Fibroblast of skin of back (primary cell): Measurements from ENCODE around the gene NSMCE4A.
A peak's percentile ranks its signal among the peaks of the same experiment; 100 is the strongest.
"Not testable (repeated sequence)": the region's sequence is repeated elsewhere in the genome, so short reads cannot be mapped to it uniquely, and the experiment has no call there.

Experiments
- DNase-seq: peaks from one replicate; pipeline ENCODE4 v3.0.0-alpha.2; 2013

NSMCE4A gene

DNA sequence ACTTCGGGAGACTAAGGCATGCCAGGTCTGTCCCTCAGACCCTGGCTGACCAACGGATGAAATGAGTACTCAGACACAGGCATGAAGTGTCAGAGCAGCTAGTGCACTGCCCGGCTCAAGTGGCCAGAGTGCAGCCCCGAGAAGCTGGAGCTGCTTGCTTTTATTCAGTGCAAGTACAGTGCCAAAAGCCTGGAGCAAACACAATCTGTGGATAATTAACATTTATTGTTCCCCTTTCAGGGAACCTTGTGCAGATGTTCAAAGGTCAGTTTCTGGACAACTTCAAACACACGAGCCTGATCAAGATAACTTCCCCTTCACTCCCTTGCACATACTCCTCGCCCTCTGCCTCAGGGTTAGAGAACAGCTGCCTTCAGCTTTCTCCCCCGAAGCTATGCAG lies 39.3 kb downstream of the NSMCE4A start:
- no peak for DNase-seq

DNA sequence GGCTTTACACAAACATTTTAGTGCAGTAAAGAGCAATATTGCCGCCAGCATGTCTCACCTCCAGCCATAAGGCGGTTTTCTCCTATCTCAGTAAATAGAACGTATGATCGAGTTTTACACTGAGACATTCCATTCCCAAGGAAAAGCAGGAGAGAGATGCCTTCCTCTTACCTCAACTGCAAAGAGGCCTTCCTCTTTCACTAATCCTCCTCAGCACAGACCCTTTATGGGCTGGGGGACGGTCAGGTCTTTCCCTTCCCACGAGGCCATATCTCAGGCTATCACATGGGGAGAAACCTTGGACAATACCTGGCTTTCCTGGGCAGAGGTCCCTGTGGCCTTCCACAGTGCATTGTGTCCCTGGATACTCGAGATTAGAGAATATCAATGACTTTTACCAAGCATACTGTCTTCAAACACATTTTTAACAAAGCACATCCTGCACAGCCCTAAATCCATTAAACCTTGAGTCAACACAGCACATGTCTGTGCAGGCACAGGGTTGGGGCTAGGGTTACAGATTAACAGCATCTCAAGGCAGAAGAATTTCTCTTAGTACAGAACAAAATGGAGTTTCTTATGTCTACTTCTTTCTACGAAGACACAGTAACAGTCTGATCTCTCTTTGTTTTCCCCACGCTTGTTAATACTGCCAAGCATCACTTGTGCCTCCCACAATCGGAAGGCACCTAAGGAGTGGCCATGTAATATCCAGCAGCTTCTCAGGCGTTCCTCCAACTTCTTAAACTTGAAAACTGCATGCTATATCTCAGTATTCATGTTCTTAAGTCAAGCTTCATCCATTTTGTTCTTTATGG lies 44.5 kb downstream of the NSMCE4A start:
- DNase-seq: not testable (repeated sequence)

DNA sequence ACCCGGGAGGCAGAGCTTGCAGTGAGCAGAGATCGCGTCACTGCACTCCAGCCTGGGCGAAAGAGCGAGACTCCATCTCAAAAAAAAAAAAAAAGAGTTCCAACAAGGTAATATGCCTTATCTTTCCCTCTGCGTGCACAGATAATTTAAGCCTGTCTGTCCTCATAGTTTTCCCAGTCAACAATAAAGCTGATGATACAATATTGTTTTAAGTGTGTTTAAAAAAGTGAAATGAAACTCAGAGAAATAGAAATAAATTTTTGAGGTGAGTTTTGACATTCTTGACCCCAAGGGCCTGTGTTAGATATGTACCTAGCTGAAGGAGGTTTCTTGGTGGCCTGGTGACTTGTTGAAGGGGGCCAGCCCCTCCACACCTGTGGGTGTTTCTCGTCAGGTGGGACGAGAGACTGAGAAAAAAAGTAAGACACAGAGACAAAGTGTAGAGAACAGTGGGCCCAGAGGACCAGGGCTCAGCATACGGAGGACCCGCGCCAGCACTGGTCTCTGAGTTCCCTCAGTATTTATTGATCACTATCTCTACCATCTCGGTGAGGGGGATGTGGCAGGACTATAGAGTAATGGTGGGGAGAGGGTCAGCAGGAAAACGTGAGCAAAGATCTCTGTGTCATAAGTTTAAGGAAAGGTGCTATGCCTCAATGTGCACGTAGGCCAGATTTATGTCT lies 45.3 kb downstream of the NSMCE4A start:
- not testable (repeated sequence) for DNase-seq

DNA sequence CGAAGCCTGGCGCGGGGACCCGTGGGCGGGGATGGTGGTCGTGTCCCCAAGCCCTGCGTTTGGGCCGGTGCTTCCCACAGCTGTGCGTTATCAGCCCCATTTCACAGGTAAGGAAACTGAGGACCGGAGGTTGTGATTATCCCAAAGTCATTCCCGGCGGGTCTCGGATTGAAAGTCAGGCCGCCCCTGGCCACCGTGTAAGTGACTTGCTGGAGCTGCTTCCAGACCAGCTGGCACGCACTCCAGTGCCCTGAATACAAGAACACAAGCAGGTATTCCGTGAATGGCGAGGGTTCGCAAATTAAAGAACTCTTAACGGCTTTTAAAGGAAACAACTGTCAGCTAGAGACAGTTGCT lies 46.5 kb downstream of the NSMCE4A start:
- DNase-seq: no peak

DNA sequence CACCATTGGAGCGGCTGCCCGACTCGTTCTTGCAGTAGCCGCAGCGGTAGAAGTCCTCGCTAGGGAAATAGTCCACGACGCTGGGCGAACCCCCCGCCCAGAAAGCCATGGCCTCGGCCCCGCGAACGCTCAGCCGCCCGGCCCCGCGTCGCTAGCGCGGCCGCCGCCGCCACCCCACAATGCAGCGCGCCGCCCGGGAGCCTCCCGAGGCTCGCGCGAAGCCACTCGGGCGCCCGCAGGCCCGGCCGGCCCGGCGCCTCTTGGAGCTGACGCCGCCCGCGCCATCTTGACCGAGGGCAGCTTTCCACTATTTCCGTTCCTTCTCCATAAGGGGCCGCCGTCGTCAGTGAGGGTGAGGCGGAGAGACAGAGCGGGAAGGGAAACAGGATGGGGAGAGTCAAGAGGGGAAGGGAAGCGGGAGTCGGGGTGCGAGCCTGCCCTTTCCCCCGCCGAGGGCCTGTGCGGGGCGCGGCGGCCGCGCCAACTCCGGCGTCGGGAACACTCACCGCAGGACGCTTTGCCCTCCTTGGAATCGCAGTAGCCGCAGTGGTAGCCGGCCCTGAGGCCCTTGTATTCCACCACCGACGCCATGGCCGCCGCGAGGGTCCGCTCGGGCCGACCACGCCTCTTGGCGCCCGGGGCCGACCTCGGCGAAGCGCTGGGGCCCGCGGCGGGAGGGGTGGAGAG lies 47.0 kb downstream of the NSMCE4A start, which contains the start of gene ATE1:
TSS of gene ATE1 (minus strand) at position 191 of the 687 bp plus-strand sequence. CDS start at position 109, 82 bp downstream.
- peak; percentile 93 for DNase-seq

DNA sequence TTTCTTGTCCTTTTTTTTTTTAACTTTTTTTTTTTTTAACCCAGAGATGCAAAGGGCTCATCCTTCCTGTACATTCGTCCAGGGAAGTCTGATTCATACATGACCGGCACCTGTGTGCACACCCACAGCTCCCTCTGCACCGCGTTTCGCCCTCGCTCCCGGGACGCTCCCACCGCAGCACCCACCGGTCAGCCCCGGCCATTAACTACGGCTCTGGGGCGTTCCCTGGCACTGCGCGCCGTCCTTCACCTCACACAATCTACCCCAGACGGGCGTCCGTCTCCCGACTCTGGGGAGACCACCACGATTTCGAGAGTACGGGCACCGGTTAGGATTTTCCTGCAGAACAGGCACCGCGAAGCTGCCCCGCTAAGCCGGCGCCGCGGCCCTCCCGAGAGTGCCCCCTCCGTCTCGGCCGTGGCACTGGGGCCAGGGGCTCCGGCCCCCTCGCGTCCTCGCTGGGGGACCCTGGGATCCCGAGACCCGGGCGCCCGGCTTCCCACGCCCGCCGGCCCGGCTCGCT lies 47.6 kb downstream of the NSMCE4A start:
- DNase-seq: peak; percentile 44

DNA sequence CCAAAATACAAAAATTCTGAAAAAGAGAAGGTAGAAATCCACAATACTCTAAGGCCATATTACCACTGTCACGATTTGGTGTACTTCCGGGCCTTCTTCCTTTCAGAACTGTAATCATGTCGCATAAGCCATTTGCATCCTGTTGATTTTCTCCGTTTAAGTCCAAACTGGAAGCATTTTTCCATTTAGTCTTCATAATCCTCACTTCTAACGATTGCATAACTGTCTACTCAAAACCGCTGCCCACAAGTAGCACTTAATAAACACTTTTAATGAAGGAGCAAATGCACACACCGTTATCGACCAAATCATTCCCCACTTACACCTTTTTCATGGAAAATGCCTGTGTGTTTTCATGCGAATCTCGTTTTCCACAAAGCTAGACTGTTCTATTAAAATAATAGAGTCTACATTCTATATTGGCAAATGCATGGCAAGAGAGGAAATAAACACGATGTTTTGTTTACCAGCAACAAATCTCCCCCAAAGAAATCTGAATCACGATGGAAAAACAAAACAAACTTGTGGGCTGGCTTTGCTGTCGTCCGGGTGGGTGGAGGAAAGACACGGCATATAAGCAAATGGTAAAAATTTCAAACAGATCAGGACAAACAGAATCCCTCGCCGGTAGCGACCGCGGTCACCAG lies 48.2 kb downstream of the NSMCE4A start:
- peak; percentile 7 for DNase-seq

DNA sequence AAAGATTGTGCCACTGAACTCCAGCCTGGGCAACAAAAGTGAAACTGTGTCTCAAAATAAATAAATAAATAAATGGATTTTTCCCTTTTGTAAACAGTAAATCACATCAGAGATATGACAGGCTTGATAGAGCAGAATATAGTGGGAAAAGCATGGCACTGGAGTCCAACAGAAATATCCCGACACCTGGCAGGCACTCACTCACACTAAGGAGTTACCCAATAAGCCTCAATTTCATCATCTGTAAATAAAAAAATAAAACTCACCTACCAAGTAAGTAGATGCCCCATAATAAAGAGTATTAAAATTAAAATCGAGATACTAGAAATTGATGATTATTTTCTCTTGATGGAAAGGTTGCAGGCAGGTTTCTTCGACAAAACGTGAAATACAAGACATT lies 48.9 kb downstream of the NSMCE4A start:
- no peak for DNase-seq

DNA sequence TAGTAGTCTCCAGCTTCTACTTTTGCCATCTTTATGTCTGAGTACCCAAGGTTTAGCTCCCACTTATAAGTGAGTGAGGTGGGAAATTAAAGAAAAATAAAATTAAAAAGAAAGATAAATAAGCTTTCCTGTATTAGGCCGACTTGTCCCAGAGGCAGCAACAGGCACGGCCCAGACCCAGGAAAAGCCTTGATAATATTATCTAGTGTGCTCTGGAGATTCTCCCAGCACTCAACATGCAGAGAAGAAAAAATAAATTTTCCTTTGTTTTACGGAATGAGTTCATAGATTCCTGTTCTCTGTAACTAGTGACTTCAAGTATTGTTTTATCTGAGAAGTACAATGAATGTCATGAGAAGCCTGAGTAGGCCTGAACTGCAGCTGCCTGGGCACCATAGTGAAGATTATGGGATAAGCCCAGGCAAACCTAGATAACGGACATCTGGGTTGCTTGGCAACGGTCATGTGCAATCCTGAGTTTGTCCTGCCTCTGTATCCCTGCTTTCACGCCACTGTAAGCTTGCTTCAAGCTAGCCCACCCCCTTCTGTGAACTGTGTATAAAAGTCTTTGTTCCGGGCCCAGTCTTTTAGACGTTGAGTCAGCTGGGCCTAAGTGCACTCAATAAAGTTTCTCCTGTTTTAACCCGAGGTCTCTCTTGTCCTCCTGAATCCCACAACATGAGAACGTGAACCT lies 53.6 kb downstream of the NSMCE4A start:
- DNase-seq: no peak

DNA sequence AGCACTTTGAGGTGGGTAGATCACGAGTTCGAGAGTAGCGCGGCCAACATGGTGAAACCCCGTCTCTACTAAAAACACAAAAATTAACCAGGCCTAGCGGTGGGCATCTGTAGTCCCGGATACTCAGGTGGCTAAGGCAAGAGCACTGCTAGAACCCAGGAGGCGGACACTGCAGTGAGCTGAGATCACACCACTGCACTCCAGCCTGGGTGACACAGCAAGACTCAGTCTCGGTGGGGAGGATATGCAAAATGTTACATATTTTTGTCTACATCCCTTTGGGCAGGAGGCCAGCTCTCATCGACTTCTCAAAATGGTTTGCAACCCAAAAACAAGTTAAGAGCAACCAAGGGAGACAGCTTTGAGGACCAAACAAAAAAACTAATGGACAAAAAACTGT lies 55.4 kb downstream of the NSMCE4A start:
- DNase-seq: no peak

DNA sequence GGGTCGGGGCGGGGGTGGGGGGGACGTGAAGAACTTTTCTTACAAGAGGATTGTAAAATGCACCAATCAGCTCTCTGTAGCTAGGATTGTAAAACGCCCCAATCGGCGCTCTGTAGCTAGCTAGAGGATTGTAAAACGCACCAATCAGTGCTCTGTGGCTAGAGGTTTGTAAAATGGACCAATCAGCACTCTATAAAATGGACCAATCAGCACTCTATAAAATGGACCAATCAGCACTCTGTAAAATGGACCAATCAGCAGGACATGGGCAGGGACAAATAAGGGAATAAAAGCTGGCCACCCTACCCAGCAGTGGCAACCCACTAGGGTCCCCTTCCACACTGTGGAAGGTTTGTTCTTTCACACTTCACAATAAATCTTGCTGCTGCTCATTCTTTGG lies 56.2 kb downstream of the NSMCE4A start:
- DNase-seq: not testable (repeated sequence)

DNA sequence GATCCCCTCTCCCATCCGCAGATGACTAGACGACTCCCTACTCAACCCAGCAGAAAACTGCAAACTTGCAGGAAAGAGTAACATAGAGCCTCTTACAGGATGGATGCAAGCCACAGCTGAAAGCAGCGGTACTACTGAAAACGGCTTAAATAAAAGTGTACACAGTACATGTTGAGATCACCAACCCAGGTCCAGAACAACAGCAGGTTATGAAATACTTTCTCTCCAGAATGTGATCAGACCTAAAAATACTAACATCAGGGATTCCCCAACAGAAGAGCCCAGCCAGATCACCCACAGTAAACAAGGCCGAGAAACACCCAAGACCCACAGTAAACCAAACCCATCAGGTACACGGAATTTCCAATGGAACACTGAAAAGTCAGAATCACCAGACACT lies 60.4 kb downstream of the NSMCE4A start:
- DNase-seq: no peak

DNA sequence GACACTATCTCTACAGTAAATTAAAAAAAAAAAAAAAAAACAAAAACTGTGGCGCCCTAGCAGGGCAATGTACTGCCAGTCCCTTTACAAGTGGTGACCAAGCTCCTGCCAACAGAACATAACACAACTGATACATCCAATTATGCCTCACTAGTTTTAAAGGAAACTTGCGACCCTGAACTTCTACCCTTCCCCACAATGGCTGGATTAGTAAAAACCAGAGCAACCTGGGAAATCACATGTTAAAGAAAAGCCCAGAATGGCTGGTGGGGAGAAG lies 63.7 kb downstream of the NSMCE4A start:
- DNase-seq: no peak

DNA sequence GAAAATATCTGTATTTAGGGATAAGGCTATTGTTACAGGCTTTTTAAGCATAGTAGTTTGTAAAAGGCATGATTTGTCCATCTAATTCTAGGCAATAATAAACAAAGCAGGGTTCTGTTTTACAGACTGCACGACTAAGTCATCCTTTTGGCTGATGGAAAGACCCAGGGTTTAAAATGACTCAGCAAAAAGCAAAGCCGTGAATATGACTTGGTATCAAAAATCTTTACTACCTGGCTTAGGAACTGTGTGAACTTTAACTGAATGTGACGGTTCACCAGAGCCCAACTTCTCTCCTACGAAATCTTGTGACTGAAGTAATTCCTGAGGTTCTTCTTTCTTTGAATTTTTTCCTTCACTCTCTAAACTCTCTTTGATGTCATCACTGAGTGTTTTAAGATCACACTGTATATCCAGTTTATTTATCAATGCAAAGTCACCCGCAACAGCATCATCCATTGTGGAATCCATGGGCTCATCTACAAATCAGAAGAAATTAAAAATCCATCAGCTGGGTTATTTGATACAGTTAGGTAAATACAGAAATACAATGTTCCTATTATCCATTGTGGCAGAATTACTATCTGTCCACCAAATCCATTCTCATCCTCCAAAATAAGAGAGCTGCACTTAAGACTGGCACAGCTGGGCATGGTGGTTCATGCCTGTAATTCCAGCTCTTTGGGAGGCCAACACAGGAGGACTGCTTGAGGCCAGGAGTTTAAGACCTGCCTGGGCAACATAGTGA lies 64.2 kb downstream of the NSMCE4A start:
- DNase-seq: peak; percentile 11
